ENCODE data around the gene PGBD2. TPM values are rescaled to one million over a fixed set of nuclear protein-coding genes. Genes with fewer than 3 reads are reported as not detected.

Gene PGBD2
- total and polyA plus RNA-seq, 9 of the 15 experiments (the other 6 are each of a cell fraction or from before 2014, with no cell fraction given): 11.9 to 21.8 (median 14.7) TPM

- TF ChIP-seq, protein P1, sequence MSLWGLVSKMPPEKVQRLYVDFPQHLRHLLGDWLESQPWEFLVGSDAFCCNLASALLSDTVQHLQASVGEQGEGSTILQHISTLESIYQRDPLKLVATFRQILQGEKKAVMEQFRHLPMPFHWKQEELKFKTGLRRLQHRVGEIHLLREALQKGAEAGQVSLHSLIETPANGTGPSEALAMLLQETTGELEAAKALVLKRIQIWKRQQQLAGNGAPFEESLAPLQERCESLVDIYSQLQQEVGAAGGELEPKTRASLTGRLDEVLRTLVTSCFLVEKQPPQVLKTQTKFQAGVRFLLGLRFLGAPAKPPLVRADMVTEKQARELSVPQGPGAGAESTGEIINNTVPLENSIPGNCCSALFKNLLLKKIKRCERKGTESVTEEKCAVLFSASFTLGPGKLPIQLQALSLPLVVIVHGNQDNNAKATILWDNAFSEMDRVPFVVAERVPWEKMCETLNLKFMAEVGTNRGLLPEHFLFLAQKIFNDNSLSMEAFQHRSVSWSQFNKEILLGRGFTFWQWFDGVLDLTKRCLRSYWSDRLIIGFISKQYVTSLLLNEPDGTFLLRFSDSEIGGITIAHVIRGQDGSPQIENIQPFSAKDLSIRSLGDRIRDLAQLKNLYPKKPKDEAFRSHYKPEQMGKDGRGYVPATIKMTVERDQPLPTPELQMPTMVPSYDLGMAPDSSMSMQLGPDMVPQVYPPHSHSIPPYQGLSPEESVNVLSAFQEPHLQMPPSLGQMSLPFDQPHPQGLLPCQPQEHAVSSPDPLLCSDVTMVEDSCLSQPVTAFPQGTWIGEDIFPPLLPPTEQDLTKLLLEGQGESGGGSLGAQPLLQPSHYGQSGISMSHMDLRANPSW (CRISPR knock-in tag; IDR thresholded peaks at IDR 0.05): no peak
- TF ChIP-seq ZBTB9 (CRISPR knock-in tag; IDR thresholded peaks at IDR 0.05) (no peak), E2F8 (IDR thresholded peaks at IDR 0.05; ENCODE audit: low read depth, partially characterized antibody) (no peak), ZFP91 (CRISPR knock-in tag; IDR thresholded peaks at IDR 0.05) (no peak; the same call in 1 of the 2 replicates), BRD4 (IDR thresholded peaks at IDR 0.05) (no peak), ZNF668 (CRISPR knock-in tag; IDR thresholded peaks at IDR 0.05) (no peak), TEAD2 (tag; IDR thresholded peaks at IDR 0.05) (no peak), ZNF12 (CRISPR knock-in tag; IDR thresholded peaks at IDR 0.05) (no peak), RCOR1 (IDR thresholded peaks at IDR 0.05; ENCODE audit: borderline replicate concordance in 1 of 2, low read depth in 2 of 2, low read length in 2 of 2) (no peak), ZNF134 (CRISPR knock-in tag; conservative IDR thresholded peaks at IDR 0.05) (no peak), U2AF1 (optimal IDR thresholded peaks at IDR 0.05; ENCODE audit: low read depth, low read length) (no peak), SRSF7 (optimal IDR thresholded peaks at IDR 0.05; ENCODE audit: low read depth, low read length) (no peak), DPF2 (IDR thresholded peaks at IDR 0.05) (no peak)
- TF ChIP-seq, protein P2, sequence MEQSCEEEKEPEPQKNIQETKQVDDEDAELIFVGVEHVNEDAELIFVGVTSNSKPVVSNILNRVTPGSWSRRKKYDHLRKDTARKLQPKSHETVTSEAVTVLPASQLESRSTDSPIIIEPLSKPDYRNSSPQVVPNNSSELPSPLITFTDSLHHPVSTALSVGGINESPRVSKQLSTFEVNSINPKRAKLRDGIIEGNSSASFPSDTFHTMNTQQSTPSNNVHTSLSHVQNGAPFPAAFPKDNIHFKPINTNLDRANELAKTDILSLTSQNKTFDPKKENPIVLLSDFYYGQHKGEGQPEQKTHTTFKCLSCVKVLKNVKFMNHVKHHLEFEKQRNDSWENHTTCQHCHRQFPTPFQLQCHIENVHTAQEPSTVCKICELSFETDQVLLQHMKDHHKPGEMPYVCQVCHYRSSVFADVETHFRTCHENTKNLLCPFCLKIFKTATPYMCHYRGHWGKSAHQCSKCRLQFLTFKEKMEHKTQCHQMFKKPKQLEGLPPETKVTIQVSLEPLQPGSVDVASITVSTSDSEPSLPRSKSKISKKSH (CRISPR knock-in tag; IDR thresholded peaks at IDR 0.05): no peak
- TF ChIP-seq, protein P3, sequence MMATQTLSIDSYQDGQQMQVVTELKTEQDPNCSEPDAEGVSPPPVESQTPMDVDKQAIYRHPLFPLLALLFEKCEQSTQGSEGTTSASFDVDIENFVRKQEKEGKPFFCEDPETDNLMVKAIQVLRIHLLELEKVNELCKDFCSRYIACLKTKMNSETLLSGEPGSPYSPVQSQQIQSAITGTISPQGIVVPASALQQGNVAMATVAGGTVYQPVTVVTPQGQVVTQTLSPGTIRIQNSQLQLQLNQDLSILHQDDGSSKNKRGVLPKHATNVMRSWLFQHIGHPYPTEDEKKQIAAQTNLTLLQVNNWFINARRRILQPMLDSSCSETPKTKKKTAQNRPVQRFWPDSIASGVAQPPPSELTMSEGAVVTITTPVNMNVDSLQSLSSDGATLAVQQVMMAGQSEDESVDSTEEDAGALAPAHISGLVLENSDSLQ (IDR thresholded peaks at IDR 0.05): no peak
Observed at GRCh38 chr1:248862998-248863881, 42.8 kb upstream of the PGBD2 start (continued).
